Embryonic facial prominence (tissue), 1 donor: ENCODE results near the gene FMN2.

ENCODE experiments used
- DNase-seq: peaks from one replicate; pipeline ENCODE4 v3.0.0-alpha.2; 2016; ENCODE audit errors: extremely low spot score

The FMN2 gene

DNA sequence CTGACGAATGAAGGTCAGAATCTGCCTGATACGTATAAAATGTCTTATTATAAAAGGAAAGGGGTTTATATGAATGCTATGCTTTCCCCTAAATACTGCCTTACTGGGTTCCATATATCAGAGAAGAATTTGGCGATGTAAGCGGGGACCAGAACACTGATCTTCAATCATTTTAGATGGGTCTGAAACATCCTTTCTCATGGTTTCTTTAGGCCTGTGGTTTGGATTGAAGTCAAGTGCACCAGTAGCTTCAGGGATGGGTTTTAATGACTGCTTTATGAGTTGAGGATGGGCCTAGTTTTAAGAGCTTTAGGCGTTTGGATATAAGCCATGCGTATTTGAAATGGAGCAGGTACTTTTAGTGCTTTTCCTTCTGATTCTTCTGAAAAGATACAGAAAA, 6.9 kb downstream of the FMN2 start:
- DNase-seq: no peak

DNA sequence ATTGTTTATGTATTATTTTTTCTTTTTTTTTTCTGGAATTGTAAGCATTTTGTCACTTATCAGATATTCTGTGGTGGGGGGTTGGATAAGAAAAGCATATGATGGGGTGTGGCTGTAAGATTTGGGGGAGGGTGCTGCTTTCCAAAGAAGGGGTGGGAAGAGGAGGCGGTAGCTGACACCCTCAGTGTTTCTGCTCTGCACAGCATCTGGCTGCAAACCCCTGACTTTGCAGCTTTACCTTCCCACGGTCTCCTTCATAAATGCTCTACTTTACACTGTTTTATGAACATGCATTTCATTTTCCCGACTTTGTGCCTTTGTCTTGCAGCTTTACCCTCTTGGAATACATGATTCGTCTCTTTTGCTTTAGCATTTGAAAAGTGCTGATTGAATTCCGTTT, 7.6 kb downstream of the FMN2 start:
- no peak for DNase-seq

DNA sequence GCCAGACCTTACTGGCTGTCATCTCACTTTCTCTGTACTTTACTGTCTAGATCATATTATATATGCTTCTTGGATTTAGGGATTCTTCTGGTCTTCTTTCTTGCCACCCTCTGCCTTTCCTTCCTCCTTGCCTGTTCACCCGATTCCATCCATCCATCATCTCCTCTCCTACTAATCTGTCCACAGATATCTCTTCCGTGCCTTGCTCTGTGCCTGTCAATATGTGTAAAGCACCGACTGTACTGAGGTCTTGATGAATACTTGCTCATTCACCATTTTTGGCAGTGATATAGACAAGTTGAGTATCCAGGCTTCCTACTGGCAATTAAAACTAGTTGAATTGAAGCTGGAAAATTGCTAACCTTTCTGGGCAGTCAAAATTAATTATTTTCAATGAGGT, 8.1 kb downstream of the FMN2 start:
- no peak for DNase-seq

DNA sequence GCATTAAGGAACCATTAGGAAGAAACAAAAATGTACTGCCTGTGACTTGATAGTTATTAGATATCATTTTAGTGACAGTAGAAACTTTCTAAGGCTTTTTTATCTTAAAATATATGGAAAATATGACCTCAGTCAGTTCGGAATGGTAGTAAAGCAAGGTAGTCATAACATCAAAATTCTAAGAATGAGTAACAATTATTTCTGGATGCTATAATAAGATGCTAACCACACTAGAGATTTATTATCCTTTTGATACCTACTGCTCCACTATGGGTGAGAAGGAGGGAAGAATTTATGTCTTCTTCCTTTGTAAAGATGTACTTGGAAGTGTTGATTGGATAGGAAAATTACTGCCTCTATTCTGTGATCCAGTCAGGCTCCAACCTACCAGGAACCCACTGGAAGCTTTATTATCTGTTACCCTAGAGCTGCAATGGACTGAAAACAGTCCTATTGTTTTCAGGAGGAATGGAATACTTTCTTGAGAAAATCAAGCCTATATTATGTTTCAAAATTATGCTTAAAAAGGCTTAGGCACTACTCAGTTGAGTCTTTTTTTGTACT, 8.8 kb downstream of the FMN2 start:
- DNase-seq: no peak

DNA sequence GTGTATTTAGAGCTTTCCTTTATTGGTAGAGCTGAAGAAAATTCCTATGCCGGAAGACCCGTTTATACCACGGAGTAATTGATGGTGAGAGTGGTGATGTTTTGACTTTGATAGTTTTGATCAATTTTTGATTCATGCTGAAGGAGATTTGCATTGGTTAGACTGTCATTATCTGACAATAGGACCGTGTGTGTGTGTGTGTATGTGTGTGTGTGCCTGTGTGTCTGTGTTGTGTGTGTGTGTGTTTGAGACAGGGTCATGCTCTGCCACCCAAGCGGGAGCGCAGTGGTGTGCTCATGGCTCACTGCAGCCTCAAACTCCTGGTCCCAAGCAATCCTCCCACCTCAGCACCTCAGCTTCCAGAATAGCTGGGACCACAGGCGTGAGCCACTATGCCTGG, 9.6 kb downstream of the FMN2 start:
- no peak for DNase-seq

DNA sequence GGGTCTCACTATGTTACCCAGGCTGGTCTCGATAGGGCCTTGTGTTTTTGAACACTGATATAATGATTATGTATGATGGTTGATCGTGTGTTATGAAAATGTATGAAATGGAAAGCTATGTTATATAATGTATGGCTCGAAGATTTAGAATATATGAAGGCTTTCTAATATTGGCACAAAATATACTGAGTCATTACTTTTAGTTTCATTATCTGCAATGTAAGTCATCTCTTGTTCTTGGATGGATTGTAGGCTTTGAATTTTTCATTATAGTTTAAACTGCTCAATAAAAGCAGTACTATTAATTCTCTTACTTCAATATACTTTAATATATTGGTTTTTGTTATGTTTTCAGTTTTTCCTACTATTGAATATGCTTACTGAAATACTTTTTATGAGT, 10.1 kb downstream of the FMN2 start:
- no peak for DNase-seq

DNA sequence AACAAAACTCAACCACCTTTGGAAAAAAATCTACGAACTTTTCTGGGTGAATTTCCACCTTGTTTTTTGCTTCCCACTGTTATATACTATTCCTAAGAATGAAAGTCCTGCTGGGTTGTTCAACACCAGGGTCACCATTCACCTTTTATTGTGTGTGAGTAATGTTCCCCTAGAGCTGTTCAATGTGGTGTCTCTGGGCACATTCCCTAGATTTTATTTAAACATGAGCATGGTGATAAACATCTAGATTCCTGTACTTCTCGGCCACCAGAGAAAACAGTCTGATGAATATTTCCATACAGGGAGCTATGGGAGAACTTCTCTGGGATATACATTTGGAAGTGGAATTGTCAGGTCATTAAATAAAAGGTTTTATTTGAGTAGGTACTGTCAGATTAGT, 13.0 kb downstream of the FMN2 start:
- DNase-seq: no peak

DNA sequence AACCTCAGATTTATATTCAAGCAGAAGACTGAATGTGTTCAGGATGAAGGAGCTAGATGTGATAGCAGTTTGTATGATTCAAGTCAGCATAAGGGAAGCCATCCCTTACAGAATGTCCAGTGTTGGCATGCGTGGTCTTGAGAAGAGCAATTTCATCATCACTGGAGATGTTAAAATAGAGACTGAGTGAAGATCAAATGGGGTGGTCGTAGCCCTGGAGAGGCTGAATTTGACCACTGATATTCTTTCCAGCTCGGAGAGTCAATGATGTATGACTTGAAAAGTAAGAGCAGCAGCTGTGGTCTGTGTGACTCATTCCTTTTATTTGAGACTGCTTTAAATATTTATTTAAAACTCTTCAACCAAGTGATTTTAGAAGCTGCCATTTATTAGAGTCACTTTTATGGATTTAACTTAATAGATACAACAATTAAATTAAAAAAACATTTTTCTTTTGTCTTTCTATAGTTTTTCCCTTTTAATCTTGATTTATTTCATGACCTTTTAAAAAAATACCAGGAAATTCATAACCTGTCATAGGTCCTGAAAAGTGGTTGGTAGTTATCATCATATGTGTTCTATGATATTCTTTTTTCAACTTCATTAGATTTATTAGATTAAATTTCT, 15.5 kb downstream of the FMN2 start:
- DNase-seq: no peak

DNA sequence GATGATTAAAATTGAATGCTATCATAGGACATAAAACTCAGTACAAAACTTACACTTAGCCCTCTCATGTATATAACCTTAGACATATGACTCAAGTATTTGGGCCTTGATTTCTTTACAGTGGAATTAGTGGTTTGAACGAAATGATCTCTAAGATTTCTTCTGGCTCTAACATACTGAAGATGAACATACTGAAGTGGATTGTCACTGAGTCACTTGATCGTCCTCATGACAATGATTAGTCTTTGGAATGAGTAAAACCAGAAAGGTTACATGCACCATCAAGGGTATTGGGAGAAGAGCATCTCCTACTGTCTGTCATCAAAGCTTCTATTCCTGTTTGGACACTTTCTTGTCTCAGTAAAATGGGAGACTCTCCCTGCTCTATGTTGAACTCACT, 17.4 kb downstream of the FMN2 start:
- DNase-seq: no peak

DNA sequence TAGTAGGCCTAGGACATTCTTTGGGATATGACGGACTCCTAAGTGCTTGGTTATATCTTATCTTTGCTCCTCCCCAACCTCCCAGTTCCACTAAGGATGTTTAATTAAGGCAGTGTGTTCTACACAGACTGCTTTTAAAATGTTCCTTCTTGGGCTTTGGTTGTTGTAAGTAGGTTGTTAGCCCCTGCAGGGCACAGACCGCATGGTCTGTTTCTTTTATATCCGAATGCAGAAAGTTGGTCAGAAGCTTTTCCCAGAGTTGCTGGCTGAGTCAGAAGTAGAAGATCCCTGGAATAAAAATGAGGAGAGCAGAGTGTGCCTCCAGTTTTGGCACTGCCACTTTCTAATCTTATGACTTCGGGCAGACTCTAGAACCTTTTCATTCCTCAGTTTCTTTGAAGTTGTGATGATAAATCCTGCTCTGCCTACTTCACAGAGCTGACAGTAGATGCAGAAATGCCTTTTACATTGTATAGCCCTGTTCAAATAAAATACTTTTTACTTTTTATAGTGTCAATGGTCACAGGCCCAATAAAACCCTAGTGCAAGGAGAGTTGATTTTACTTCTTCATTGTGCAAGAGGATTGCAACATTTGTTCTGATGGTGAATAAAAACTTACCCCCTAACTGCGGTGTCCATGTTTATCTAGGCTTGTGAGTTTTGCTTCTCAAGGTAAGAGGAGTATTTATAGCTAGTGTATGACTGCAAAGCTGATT, 18.4 kb downstream of the FMN2 start:
- no peak for DNase-seq

DNA sequence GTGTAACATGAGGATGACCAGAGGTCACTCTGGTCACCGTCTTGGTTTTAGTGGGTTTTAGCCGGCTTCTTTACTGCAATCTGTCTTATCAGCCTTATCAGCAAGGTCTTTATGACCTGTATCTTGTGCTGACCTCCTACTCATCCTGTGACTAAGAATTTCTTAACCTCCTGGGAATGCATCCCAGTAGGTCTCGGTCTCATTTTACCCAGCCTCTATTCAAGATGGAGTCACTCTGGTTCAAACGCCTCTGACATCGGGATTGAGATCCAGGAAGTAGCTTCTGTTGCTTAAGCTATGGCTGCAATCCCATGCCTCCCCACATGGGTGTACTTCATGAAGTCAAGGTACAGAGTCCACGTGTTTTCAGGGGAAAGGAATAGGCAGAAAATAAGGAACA, 19.9 kb downstream of the FMN2 start:
- DNase-seq: no peak

DNA sequence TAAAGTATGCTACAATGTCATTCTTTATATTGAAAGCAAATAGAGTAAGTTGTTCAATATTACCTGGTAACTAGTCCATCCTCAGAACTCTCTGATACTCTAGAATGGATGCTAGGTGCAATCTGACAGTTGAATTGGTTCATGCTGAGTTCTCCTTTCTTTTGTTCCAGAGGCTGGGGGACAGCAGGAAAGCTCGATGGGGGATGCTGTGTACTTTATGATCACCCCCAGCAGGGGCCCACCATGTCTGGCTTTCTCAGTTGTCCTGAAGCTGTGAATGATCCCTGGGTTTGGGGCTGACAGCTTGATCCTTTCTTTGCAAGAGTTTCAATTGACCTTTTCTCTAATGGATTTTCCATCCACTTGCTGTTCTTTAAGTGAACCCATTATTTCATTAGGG, 22.5 kb downstream of the FMN2 start:
- no peak for DNase-seq

DNA sequence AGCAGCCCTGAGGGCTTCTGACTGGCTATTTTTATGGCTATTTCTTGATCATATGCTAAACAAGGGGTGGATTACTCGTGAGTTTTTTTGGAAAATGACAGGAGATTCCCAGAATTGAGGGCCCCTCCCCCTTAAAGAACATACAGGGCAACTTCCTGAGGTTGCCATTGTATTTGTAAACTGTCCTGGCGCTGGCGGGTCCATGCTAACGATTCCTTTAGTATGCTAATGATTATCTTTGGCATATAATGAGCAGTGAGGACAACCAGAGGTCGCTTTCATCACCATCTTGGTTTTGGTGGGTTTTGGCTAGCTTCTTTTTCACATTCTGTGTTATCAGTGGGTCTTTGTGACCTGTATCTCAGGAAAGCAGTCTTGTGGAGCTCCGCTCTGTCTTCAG, 24.1 kb downstream of the FMN2 start:
- no peak for DNase-seq

DNA sequence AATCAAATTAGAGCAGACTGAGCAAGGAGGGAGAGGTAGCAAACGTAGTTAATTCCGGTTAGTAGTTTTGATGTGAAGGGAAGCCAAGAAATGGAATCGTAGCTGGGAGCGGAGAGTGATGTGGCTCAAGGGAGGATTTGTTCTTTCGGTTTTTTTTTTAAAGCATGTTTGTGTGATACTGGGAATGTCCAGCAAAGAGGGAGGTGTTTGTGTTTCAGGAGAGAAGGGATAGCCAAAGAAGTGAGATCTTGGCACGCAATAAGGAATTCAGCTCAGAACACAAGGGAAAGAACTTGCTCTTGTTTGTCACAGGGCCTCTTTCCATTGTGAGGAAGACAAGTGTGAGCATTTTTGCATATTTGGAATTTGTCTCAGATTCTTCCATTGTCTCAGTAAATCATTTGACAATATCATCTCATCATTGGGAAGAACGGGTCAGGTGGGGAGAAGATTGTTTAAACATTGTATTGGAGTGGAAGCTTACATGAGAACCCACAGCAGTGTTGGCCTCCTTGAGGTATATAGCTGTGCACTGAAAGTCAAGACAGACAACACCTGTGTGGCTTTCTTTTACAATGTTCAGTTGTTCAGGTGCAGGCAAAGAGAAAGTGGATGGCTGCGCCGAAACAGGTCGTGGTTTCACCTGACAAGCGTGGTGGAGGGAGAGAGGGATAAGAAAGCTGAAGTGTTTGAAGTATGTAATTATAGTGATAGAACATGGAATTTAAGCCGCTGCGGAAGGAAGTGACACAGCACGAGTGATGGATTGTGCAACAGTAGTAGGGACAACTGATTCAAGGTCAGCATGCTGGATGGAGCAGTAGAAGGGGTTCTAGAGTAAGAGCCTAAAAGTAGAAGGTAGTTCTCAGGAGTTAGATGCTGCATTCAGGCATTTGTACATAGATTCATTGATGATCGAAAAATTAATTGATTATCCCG, 25.4 kb downstream of the FMN2 start:
- no peak for DNase-seq

DNA sequence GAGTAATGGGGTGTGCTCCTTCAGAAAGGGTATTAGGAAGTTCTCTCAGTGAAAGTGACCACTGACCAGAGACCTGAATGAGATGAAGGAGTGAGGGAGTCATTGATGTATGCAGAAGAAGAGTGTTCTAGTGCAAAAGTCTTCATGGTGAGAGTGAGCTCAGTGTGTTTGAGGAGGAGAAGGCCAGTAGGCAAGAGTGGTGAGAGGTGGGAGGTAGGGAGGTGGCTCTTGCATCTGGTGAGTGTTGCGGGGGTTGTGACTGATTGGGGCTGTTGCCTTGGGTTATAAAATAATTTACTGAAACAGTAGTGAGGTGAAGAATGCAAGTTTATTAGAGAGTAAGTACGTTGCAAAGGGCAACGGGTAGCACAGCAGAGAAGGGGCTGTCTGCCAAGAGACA, 26.2 kb downstream of the FMN2 start:
- DNase-seq: no peak

DNA sequence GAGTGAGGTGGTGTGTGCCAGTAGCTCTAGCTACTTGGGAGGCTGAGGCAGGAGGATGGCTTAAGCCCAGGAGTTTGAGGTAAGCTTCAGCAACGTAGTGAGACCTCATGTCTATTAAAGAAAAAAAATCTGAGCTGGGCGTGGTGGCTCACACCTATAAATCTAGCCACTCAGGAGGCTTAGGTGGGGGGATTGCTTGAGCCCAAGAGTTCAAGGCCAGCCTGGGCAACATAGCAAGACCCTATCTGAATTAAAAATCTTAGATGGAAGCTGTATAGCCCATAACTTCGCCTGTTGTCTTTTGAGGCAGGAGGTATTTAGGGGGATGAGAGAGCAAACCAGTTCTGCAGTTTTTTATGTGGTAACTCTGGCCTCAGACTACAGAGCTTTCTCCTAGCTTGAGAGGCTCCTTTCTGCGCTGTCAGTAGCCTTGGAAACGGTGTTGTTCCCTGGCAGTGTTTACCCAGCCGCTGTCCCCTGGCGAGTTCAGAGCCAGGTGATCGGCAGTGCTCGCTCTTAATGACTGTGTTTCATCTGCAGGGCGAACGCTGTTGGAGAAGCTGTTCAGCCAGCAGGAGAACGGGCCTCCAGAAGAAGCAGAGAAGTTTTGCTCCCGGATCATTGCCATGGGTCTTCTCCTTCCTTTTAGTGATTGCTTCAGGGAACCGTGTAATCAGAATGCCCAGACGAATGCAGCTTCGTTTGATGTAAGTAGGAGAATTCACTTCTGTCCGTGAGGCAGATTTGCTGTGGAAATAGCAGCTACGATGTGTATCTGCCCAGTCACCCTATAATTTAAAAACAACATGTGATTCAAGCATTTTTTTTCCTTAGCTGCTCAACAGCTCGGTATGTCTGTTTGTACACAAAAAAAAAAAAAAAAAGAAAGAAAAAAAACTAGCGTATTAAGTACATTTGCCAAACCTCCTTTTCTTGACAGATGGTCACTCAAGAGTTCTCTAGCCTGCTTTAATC, 31.2 kb downstream of the FMN2 start:
- peak; percentile 24 for DNase-seq

DNA sequence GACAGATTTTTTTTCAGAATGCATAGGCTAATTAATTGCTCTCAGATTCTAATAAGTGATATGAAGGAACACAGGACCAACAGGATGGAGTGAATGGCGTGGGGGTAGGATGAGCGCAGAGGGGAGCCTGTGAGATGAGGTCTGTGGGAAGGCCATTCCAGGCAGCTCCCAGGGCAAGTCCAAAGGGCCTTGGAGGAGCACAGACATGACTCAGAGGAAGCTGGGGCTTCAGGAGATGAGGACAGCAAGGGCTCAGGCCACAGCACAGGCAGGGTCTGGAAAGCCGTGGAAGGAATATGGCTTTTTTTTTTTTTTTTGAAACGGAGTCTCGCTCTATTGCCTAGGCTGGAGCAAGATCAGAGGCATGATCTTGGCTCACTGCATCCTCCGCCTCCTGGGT, 35.1 kb downstream of the FMN2 start:
- no peak for DNase-seq

DNA sequence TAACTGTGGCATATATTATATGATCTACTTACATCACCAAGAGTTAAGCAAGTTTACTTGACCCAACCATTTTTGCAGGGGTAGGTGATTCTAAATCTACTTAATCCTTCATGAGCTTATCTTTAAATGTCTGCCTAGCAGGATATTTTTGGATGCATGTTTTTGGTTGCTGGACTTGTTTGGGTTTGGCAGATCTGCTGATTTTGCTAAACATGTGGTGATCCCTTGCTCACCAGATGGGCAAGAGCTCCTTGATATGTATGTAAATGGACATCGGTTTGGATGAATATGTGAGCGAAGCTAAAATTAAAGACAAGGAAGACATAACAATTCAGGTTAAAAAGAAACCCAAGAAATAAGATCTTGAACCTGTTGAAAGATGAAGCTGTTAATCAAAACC, 36.7 kb downstream of the FMN2 start:
- no peak for DNase-seq

DNA sequence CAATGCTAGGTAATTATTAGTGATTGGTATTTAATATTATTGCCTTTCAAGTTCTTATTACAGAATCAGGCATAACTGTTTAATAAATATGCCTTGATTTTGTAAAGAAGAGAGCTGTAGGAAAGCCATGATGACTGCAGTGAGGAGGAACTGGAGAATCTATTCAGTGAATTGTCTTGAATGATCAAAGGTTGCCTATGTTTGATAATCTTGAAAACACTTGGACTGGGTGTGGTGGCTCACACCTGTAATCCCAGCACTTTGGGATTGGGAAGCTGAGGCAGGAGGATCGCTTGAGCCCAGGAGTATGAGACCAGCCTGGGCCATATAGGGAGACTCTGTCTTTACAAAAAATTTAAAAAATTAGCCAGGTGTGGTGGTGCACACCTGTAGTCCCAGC, 42.4 kb downstream of the FMN2 start:
- DNase-seq: no peak

DNA sequence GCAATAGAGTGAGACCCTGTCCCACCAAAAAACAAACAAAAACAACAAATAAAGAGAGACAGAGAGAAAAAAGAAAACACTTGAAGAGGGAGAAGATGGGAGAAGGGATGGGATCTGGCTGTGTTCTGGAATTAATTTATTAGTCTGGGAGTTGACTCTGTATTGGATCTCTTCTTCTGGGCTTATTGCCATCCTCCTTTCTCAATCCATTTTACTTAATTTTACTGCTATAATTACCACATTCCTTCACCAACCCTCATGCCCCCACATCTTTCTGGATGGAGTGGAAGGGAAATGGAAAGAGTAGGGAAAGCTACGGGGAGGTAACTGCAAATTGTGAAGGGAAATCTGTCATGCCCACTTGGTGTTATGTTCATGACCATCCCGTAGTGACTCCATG, 42.9 kb downstream of the FMN2 start:
- DNase-seq: no peak

DNA sequence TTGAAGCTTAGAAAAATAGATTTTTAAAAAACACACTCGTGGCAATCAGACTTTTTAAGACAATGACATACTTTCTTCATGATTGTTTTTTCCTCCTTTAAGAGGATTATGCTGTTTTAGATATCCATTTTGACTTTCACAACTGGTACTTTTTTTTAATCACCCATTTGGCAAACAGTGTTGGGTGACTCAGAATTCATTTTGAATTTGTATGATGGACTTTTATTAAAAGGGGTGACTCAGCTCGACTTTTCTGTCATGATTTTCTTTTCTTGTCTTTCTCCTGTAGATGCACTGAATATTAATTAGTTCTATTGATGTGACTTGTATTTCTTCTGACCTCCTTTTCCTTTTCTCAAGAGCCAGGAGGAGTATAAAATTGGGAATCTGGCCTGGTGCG, 44.7 kb downstream of the FMN2 start:
- no peak for DNase-seq
